ENCODE data around the gene PAX3. TPM values are rescaled to one million over a fixed set of nuclear protein-coding genes. Genes with fewer than 3 reads are reported as not detected.

The PAX3 gene
- total and polyA plus RNA-seq, 9 of the 15 experiments (the other 6 are each of a cell fraction or from before 2014, with no cell fraction given): not detected

GRCh38 chr2:222302178-222303018 is 3.6 kb upstream of the PAX3 start (continued):
- TF ChIP-seq ATF1 (CRISPR knock-in tag; IDR thresholded peaks at IDR 0.05): no peak
- TF ChIP-seq ATF1 (tag; IDR thresholded peaks at IDR 0.05): no peak
- TF ChIP-seq RBM22 (IDR thresholded peaks at IDR 0.05; ENCODE audit: low read depth, low read length, poor library complexity, severe bottlenecking): no peak
- TF ChIP-seq MBD1 (CRISPR knock-in tag; IDR thresholded peaks at IDR 0.05): no peak
- TF ChIP-seq RBM39 (optimal IDR thresholded peaks at IDR 0.05; ENCODE audit: low read depth, low read length): no peak
- TF ChIP-seq ZMIZ1 (IDR thresholded peaks at IDR 0.05; ENCODE audit: low read depth in 2 of 2, low read length in 2 of 2): no peak
- no peak for TF ChIP-seq MYNN (IDR thresholded peaks at IDR 0.05)
- no peak for TF ChIP-seq MYNN (CRISPR knock-in tag; IDR thresholded peaks at IDR 0.05)
